Ishikawa (cell line): Measurements from ENCODE around the gene VTI1A.

Experiments
- CEBPB ChIP-seq: IDR thresholded peaks from 2 replicates; pipeline ENCODE4 v1.6.1; 2012
- CREB1 ChIP-seq: IDR thresholded peaks from 2 replicates; pipeline ENCODE4 v1.6.1; 2012; ENCODE audit warnings: low read depth
- EGR1 ChIP-seq: IDR thresholded peaks from 2 replicates; pipeline ENCODE4 v1.6.1; 2012
- EP300 ChIP-seq: IDR thresholded peaks from 2 replicates; pipeline ENCODE4 v1.6.1; 2012; ENCODE audit warnings: borderline replicate concordance
- FOXM1 ChIP-seq: IDR thresholded peaks from 2 replicates; pipeline ENCODE4 v1.6.1; 2012; ENCODE audit warnings: low read depth, borderline replicate concordance
- NFIC ChIP-seq: IDR thresholded peaks from 2 replicates; pipeline ENCODE4 v1.6.1; 2012
- RAD21 ChIP-seq: IDR thresholded peaks from 2 replicates; pipeline ENCODE4 v1.6.1; 2012; ENCODE audit warnings: low read depth
- TAF1 ChIP-seq: IDR thresholded peaks from 2 replicates; pipeline ENCODE4 v1.6.1; 2012; ENCODE audit warnings: low read depth, mild to moderate bottlenecking
- TCF12 ChIP-seq: IDR thresholded peaks from 2 replicates; pipeline ENCODE4 v1.6.1; 2012; ENCODE audit warnings: low read depth
- TEAD4 ChIP-seq: IDR thresholded peaks from 2 replicates; pipeline ENCODE4 v1.6.1; 2012
- YY1 ChIP-seq: IDR thresholded peaks from 2 replicates; pipeline ENCODE4 v1.6.1; 2012; ENCODE audit warnings: low read depth
- ZBTB7A ChIP-seq: IDR thresholded peaks from 2 replicates; pipeline ENCODE4 v1.6.1; 2012; ENCODE audit warnings: low read depth
- TF ChIP-seq, protein P1 (sequence below): IDR thresholded peaks from 2 replicates; pipeline ENCODE4 v1.6.1; 2012
- TF ChIP-seq, protein P2 (sequence below): IDR thresholded peaks from 2 replicates; pipeline ENCODE4 v1.6.1; 2012; ENCODE audit warnings: low read depth, mild to moderate bottlenecking
- TF ChIP-seq, protein P3 (sequence below): IDR thresholded peaks from 2 replicates; pipeline ENCODE4 v1.6.1; 2012

The VTI1A gene

DNA sequence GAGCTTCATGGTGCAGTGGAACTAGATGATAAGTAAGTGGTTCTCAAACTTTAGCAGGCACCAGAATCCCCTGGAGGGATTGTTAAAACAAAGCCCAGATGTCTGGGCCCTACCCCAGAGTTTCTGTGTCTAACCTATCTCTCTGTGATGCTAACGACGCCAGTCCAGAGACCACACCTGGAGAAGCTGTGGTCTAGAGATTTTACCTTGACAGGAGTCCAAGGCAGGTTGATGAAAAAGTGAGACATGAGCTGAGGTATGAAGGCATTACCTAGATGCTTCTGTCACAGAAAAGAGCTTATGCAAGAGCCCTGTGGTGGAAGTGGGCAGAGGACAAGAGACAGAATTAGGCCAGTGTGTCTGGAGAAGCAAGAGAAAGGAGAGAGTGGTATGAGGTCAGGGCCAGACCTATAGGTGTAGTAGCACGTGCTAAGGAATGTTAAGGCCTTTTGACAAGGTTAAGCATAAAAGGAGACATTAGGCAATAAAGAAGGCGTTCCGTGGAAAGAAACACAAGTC lies 318.8 kb downstream of the VTI1A start:
- TF ChIP-seq TCF12 (no peak), CEBPB (no peak), FOXM1 (no peak)
- TF ChIP-seq, protein P1, sequence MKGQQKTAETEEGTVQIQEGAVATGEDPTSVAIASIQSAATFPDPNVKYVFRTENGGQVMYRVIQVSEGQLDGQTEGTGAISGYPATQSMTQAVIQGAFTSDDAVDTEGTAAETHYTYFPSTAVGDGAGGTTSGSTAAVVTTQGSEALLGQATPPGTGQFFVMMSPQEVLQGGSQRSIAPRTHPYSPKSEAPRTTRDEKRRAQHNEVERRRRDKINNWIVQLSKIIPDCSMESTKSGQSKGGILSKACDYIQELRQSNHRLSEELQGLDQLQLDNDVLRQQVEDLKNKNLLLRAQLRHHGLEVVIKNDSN, result no peak
- TF ChIP-seq, protein P2, sequence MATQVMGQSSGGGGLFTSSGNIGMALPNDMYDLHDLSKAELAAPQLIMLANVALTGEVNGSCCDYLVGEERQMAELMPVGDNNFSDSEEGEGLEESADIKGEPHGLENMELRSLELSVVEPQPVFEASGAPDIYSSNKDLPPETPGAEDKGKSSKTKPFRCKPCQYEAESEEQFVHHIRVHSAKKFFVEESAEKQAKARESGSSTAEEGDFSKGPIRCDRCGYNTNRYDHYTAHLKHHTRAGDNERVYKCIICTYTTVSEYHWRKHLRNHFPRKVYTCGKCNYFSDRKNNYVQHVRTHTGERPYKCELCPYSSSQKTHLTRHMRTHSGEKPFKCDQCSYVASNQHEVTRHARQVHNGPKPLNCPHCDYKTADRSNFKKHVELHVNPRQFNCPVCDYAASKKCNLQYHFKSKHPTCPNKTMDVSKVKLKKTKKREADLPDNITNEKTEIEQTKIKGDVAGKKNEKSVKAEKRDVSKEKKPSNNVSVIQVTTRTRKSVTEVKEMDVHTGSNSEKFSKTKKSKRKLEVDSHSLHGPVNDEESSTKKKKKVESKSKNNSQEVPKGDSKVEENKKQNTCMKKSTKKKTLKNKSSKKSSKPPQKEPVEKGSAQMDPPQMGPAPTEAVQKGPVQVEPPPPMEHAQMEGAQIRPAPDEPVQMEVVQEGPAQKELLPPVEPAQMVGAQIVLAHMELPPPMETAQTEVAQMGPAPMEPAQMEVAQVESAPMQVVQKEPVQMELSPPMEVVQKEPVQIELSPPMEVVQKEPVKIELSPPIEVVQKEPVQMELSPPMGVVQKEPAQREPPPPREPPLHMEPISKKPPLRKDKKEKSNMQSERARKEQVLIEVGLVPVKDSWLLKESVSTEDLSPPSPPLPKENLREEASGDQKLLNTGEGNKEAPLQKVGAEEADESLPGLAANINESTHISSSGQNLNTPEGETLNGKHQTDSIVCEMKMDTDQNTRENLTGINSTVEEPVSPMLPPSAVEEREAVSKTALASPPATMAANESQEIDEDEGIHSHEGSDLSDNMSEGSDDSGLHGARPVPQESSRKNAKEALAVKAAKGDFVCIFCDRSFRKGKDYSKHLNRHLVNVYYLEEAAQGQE, result no peak

DNA sequence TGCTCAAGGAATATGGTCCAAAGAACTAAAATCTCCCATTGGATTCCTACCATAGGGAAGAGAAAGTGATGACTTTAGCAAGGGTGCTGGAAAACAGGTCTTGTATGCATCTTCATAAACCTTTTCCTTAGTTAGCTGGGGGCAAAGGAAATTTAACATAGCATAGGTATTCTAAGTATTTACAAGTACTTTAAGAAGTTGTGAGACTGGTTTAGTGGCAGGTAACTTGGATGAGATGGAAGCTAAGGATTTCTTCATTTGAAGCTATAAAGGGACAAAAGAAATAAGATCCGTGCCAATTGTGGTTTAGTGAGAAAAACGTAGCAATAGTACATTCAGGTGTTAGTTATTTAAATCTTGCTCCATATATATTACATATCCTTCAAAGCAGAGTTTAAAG lies 319.6 kb downstream of the VTI1A start:
- TF ChIP-seq, protein P1, result no peak
- no peak for TF ChIP-seq EP300
- TF ChIP-seq, protein P3, sequence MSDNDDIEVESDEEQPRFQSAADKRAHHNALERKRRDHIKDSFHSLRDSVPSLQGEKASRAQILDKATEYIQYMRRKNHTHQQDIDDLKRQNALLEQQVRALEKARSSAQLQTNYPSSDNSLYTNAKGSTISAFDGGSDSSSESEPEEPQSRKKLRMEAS, result no peak
- no peak for TF ChIP-seq EGR1
- no peak for TF ChIP-seq FOXM1
- no peak for TF ChIP-seq CREB1
- no peak for TF ChIP-seq TAF1
- TF ChIP-seq RAD21, result no peak
- no peak for TF ChIP-seq TEAD4
- no peak for TF ChIP-seq ZBTB7A
- TF ChIP-seq CEBPB, result no peak
- no peak for TF ChIP-seq YY1
- TF ChIP-seq NFIC, result no peak
- TF ChIP-seq, protein P2, result no peak
- TF ChIP-seq TCF12, result no peak

- TF ChIP-seq TCF12, result no peak
- TF ChIP-seq, protein P2, result no peak
- TF ChIP-seq EP300, result no peak
- no peak for TF ChIP-seq CEBPB
- no peak for TF ChIP-seq FOXM1
- no peak for TF ChIP-seq RAD21
- TF ChIP-seq TEAD4, result no peak
Observed at GRCh38 chr10:112767156-112767555, 320.1 kb downstream of the VTI1A start.

- no peak for TF ChIP-seq YY1
- TF ChIP-seq, protein P2, result no peak
- no peak for TF ChIP-seq ZBTB7A
- TF ChIP-seq CREB1, result no peak
- TF ChIP-seq TAF1, result no peak
- TF ChIP-seq CEBPB, result no peak
- no peak for TF ChIP-seq NFIC
- no peak for TF ChIP-seq TCF12
- TF ChIP-seq, protein P1, result no peak
- no peak for TF ChIP-seq RAD21
- no peak for TF ChIP-seq TEAD4
- TF ChIP-seq EP300, result no peak
- no peak for TF ChIP-seq EGR1
- TF ChIP-seq, protein P3, result no peak
- TF ChIP-seq FOXM1, result no peak
Observed at GRCh38 chr10:112768121-112768520, 321.1 kb downstream of the VTI1A start.
